K562 (cell line): ENCODE measurements around the gene KIF18B. TPM values are rescaled to one million over a fixed set of nuclear protein-coding genes. Genes with fewer than 3 reads are reported as not detected.

Experiments used
- ATAC-seq: fragments of 200-7000 bp; cut with Tn5 transposase; 3 replicates; pipeline ENCODE4 v1.9.1; 2020; ENCODE audit warnings: moderate library complexity
- BruUV-seq: library from RNA; stranded (reverse); fragments of 400-500 nt; replicated peaks from 2 replicates; lab custom pipeline; 2021; lab: Mats Ljungman, UMichigan
- CTCF ChIA-PET: fragments of 300-600 bp; formaldehyde crosslinking; extraction: SDS; loops from one replicate; lab custom pipeline; 2021; ENCODE audit warnings: low intra/inter-chr PET ratio; lab: Yijun Ruan, JAX
- POLR2A ChIA-PET: fragments of 300-600, 350-650 bp; sonication (Branson Sonifier 250); formaldehyde crosslinking; extraction: SDS; loops from one replicate; lab custom pipeline; 2021; ENCODE audit warnings: antibody characterized with exemption, inconsistent platforms; lab: Yijun Ruan, JAX
- DNase-seq, 4 experiments: peaks; one replicate each; pipeline versions ENCODE4 v3.0.0 to v3.0.0-alpha.2; 2011 to 2018; ENCODE audit warnings: low spot score in 3 of 4, mixed read lengths in 3 of 4; ENCODE audit errors: extremely low read depth in 1 of 4
- FAIRE-seq: peaks from 2 replicates; lab custom pipeline; 2011; peaks lifted over from hg19 to GRCh38; lab: Jason Lieb, UNC
- H2AFZ ChIP-seq: 2 replicates; pipeline ENCODE4 v1.6.0; 2011; ENCODE audit warnings: low read depth, low read length, control low read depth, inconsistent platforms
- H3K27ac ChIP-seq: fragments of 200-600 bp; 3 replicates; pipeline ENCODE4 v1.8.0; 2011; ENCODE audit warnings: low read depth, mild to moderate bottlenecking, control low read depth, inconsistent platforms, low read length, moderate library complexity, mixed read lengths; ENCODE audit errors: extremely low read depth
- H3K27me3 ChIP-seq, 2 experiments: fragments of 300-600 bp in 1 of 2; 2 replicates in 1 of 2; 3 replicates in 1 of 2; pipeline versions ENCODE4 v1.6.0 to v1.8.0; 2011; ENCODE audit warnings: inconsistent platforms in 2 of 2, low read length in 2 of 2, mild to moderate bottlenecking in 1 of 2, mixed read lengths in 1 of 2, moderate library complexity in 1 of 2; ENCODE audit not compliant: control insufficient read depth in 2 of 2, insufficient read depth in 2 of 2
- H3K36me3 ChIP-seq: fragments of 300-600 bp; 3 replicates; pipeline ENCODE4 v1.8.0; 2011; ENCODE audit warnings: mild to moderate bottlenecking, low read length, inconsistent platforms; ENCODE audit not compliant: control insufficient read depth, insufficient read depth
- H3K4me1 ChIP-seq, 2 experiments: fragments of 200-600 bp in 1 of 2; replicated peaks in 1 of 2; 2 replicates in 1 of 2; 3 replicates in 1 of 2; pipeline versions ENCODE4 v1.5.1 to v1.8.0; 2011; ENCODE audit warnings: inconsistent platforms in 2 of 2, low read length in 2 of 2, mild to moderate bottlenecking in 1 of 2, mixed read lengths in 1 of 2, moderate library complexity in 1 of 2; ENCODE audit not compliant: control insufficient read depth in 2 of 2, insufficient read depth in 2 of 2
- H3K4me2 ChIP-seq: 2 replicates; pipeline ENCODE4 v1.6.1; 2011; ENCODE audit warnings: low read length, control low read depth, inconsistent platforms, mixed read lengths; ENCODE audit not compliant: insufficient read depth
- H3K4me3 ChIP-seq: fragments of 200-600 bp; sonication (generic), shearing (Covaris generic); 2 replicates; pipeline ENCODE4 v1.5.1; 2016; ENCODE audit warnings: control low read depth, inconsistent platforms
- H3K79me2 ChIP-seq: fragments of 200-600 bp; 3 replicates; pipeline ENCODE4 v1.8.0; 2011; ENCODE audit warnings: low read length, inconsistent platforms; ENCODE audit not compliant: control insufficient read depth, insufficient read depth
- H3K9ac ChIP-seq, 2 experiments: 2 replicates each; pipeline versions ENCODE4 v1.6.0 to v1.6.1; 2011; ENCODE audit warnings: low read depth in 2 of 2, low read length in 2 of 2, control low read depth in 1 of 2, inconsistent platforms in 1 of 2, mild to moderate bottlenecking in 1 of 2, mixed read lengths in 1 of 2; ENCODE audit not compliant: insufficient read depth in 1 of 2
- H3K9me1 ChIP-seq: one replicate; pipeline ENCODE4 v1.6.0; 2011; ENCODE audit warnings: inconsistent platforms, mild to moderate bottlenecking, low read length, moderate library complexity; ENCODE audit not compliant: control insufficient read depth, insufficient read depth
- H3K9me3 ChIP-seq: replicated peaks from 2 replicates; pipeline ENCODE4 v1.5.1; 2011; ENCODE audit warnings: low read depth, low read length, inconsistent platforms; ENCODE audit not compliant: control insufficient read depth, insufficient read depth
- H4K20me1 ChIP-seq: replicated peaks from 2 replicates; pipeline ENCODE4 v1.6.1; 2011; ENCODE audit warnings: low read length, inconsistent platforms, mixed read lengths; ENCODE audit not compliant: control insufficient read depth, insufficient read depth
- E4F1 ChIP-seq: fragments of 250-450 bp; sonication (Bioruptor Pico); IDR thresholded peaks from 2 replicates; pipeline ENCODE4 v1.5.0; 2021; ENCODE audit warnings: mild to moderate bottlenecking, borderline replicate concordance
- MCM7 ChIP-seq, 2 experiments: fragments of 450-650 bp; IDR thresholded peaks; 2 replicates each; pipeline ENCODE4 v1.6.1; 2016 to 2018
- MYC ChIP-seq, 2 experiments: fragments of 250-450 bp in 1 of 2; sonication (Bioruptor Pico) in 1 of 2; IDR thresholded peaks; 2 replicates each; pipeline versions ENCODE4 v1.5.1 to v1.6.1; 2012 to 2021; ENCODE audit warnings: low read depth in 2 of 2, borderline replicate concordance in 1 of 2, improper control_type of control experiment in 1 of 2, low read length in 1 of 2, mild to moderate bottlenecking in 1 of 2, moderate library complexity in 1 of 2
- TAF1 ChIP-seq: IDR thresholded peaks from 2 replicates; pipeline ENCODE4 v1.6.1; 2011; ENCODE audit warnings: mild to moderate bottlenecking, low read length, moderate library complexity; ENCODE audit not compliant: insufficient read depth, control insufficient read depth, severe bottlenecking; ENCODE audit errors: extremely low read depth
- ZNF395 ChIP-seq: fragments of 200-800 bp; sonication (Bioruptor generic); IDR thresholded peaks from 2 replicates; pipeline ENCODE4 v1.6.1; 2017; ENCODE audit warnings: missing genetic modification characterization, missing compliant biosample characterization
- ZNF766 ChIP-seq: fragments of 200-800 bp; sonication (Bioruptor generic); conservative IDR thresholded peaks from 2 replicates; pipeline ENCODE4 v1.6.1; 2016; ENCODE audit warnings: missing genetic modification characterization, missing compliant biosample characterization
- WGBS: fragments of 100-300 bp; shearing (Covaris generic); methylation state at CpG from one replicate; pipeline ENCODE4 v1.1.6; 2016; ENCODE audit warnings: low coverage, mixed read lengths; ENCODE audit not compliant: insufficient coverage; ENCODE audit errors: missing lambda C conversion rate; 5-methylcytosine and 5-hydroxymethylcytosine counted together
- in situ Hi-C: fragments of 300-500 bp; cut with MboI; formaldehyde crosslinking; loops from 4 replicates; pipeline ENCODE4 v1.15.0; 2018; ENCODE audit warnings: inconsistent platforms, mixed read lengths
- intact Hi-C: fragments of 100-400 bp; cut with micrococcal nuclease; formaldehyde crosslinking; loops from 2 replicates; pipeline ENCODE4 v1.14.2; 2022
- polyA plus RNA-seq, 8 experiments: library from polyadenylated mRNA; depleted of rRNA in 4 of 8; stranded (reverse) in 5 of 8; unstranded in 3 of 8; fragments of >200 nt; fragmentation: Nextera tagmentation in 2 of 8; fragmentation: Illumina TruSeq in 1 of 8; extraction: Ambion mirVana in 2 of 8; extraction: Trizol in 1 of 8; gene quantifications; 2 replicates each; pipeline versions ENCODE4 v1.2.1 to v1.2.3, GENCODE V29; 2011 to 2014; ENCODE audit warnings: inconsistent platforms in 1 of 8, missing spikeins in 1 of 8
- total RNA-seq, 7 experiments: library from RNA; depleted of rRNA in 6 of 7; stranded (reverse); fragments of >200 nt in 6 of 7; fragmentation: Illumina TruSeq in 2 of 7; extraction: Trizol in 2 of 7; gene quantifications; 2 replicates each; pipeline versions ENCODE4 v1.2.1 to v1.2.3, GENCODE V29; 2011 to 2021; ENCODE audit warnings: low replicate concordance in 1 of 7

Gene KIF18B
- total and polyA plus RNA-seq, 9 of the 15 experiments (the other 6 are each of a cell fraction or from before 2014, with no cell fraction given), result 2.0 to 42.8 (median 13.2) TPM

- peaks cover 8% of the 10 kb centered on the region; the same call in 1 of the 2 replicates for H4K20me1 ChIP-seq
- no peaks in the 10 kb centered on the region for H3K9me1 ChIP-seq
- CTCF ChIA-PET, result no interaction called here
- no peaks in the 10 kb centered on the region for H3K36me3 ChIP-seq
- H3K27me3 ChIP-seq, result peaks cover 37 to 55% of the 10 kb centered on the region in 2 experiments
- intact Hi-C loops, result no loop called here
- no peak overlapping the region for H2AFZ ChIP-seq
- no peak for FAIRE-seq
- POLR2A ChIA-PET, result interaction anchor here (0.5 to 0.6 kb wide), 2 partner anchors 13 to 822 kb away, joined by 3 read pairs; no protein-coding TSS in a partner anchor
- H3K4me1 ChIP-seq, result peaks cover 7 to 31% of the 10 kb centered on the region in 2 experiments; a peak in 4 of 5 replicates
- no peak for DNase-seq
- TF ChIP-seq MYC (IDR thresholded peaks at IDR 0.05; ENCODE audit: low read depth, low read length) (no peak), MYC (CRISPR knock-in tag; IDR thresholded peaks at IDR 0.05; ENCODE audit: borderline replicate concordance, low read depth) (no peak), ZNF766 (CRISPR knock-in tag) (no peak), E4F1 (no peak), MCM7 (IDR thresholded peaks at IDR 0.05) (no peak), ZNF395 (no peak), TAF1 (no peak)
- no peaks in the 10 kb centered on the region for H3K79me2 ChIP-seq
- no peak overlapping the region for H3K4me2 ChIP-seq
- H3K9ac ChIP-seq, result no peak overlapping the region
- BruUV-seq, result no TSS peak
- WGBS, result 9% methylated on average over 5 of the region's 5 CpGs
- in situ Hi-C loops, result no loop called here
- H3K27ac ChIP-seq, result no peak overlapping the region
- H3K9me3 ChIP-seq, result no peaks in the 10 kb centered on the region
- no peak overlapping the region for H3K4me3 ChIP-seq
- no peak for ATAC-seq
Measured at GRCh38 chr17:44965481-44966234, 18.1 kb upstream of the KIF18B start.
